Measurements from ENCODE around the gene ZNF710.

ZNF710 gene

GRCh38 chr15:90083419-90083818, 82.3 kb downstream of the ZNF710 start:
- no peak for DNase-seq

GRCh38 chr15:90083954-90084607, 83.0 kb downstream of the ZNF710 start:
- no peak for DNase-seq

GRCh38 chr15:90084876-90085423, 83.8 kb downstream of the ZNF710 start:
- no peak for DNase-seq

- DNase-seq, result no peak
Measured at GRCh38 chr15:90085565-90085964, 84.4 kb downstream of the ZNF710 start.

- DNase-seq, result peak; percentile 44
Measured at GRCh38 chr15:90086868-90087268, 85.7 kb downstream of the ZNF710 start.

- DNase-seq, result peak; percentile 33
Measured at GRCh38 chr15:90087454-90088154, 86.5 kb downstream of the ZNF710 start.

GRCh38 chr15:90090226-90090848, 89.2 kb downstream of the ZNF710 start:
- no peak for DNase-seq

- DNase-seq, result no peak
Measured at GRCh38 chr15:90091156-90091931, 90.2 kb downstream of the ZNF710 start.

- DNase-seq, result no peak
Measured at GRCh38 chr15:90095521-90095959, 94.4 kb downstream of the ZNF710 start.

- DNase-seq, result no peak
Measured at GRCh38 chr15:90097475-90097874, 96.4 kb downstream of the ZNF710 start.

GRCh38 chr15:90099072-90099867, 98.1 kb downstream of the ZNF710 start:
- DNase-seq, result no peak

- DNase-seq, result peak; percentile 57
Measured at GRCh38 chr15:90099868-90100831, 99.0 kb downstream of the ZNF710 start.

GRCh38 chr15:90101130-90101968, 100.2 kb downstream of the ZNF710 start:
- DNase-seq, result peak; percentile 49

GRCh38 chr15:90101969-90102890, 101.1 kb downstream of the ZNF710 start, which contains the start of gene IDH2:
TSS of gene IDH2 (minus strand) at chr15:90102468. CDS start at chr15:90102390, 78 bp downstream.
- peak; percentile 86 for DNase-seq

GRCh38 chr15:90103701-90104329, 102.7 kb downstream of the ZNF710 start:
- no peak for DNase-seq

- no peak for DNase-seq
Measured at GRCh38 chr15:90104551-90104950, 103.4 kb downstream of the ZNF710 start.

- no peak for DNase-seq
Measured at GRCh38 chr15:90105521-90105920, 104.4 kb downstream of the ZNF710 start.

Data from fibroblast of skin of back (primary cell).